Skeletal muscle satellite cell (primary cell): ENCODE measurements around the gene NTF3.

Experiments used
- H3K27me3 ChIP-seq: 2 replicates; pipeline ENCODE4 v1.7.0; 2013; ENCODE audit warnings: low read length; ENCODE audit not compliant: control insufficient read depth, insufficient read depth
- H3K36me3 ChIP-seq: 2 replicates; pipeline ENCODE4 v1.7.0; 2013; ENCODE audit warnings: mild to moderate bottlenecking, control low read depth, low read length; ENCODE audit not compliant: insufficient read depth
- H3K4me1 ChIP-seq: 2 replicates; pipeline ENCODE4 v1.7.0; 2013; ENCODE audit warnings: low read length; ENCODE audit not compliant: control insufficient read depth, insufficient read depth
- H3K4me2 ChIP-seq: 2 replicates; pipeline ENCODE4 v1.7.0; 2013; ENCODE audit warnings: mild to moderate bottlenecking, low read length
- H3K4me3 ChIP-seq: 2 replicates; pipeline ENCODE4 v1.7.0; 2013; ENCODE audit warnings: low read length
- H3K9ac ChIP-seq: 2 replicates; pipeline ENCODE4 v1.7.0; 2013; ENCODE audit warnings: mild to moderate bottlenecking, low read depth, low read length, moderate library complexity
- H3K9me3 ChIP-seq: replicated peaks from 2 replicates; pipeline ENCODE4 v1.7.0; 2013; ENCODE audit warnings: mild to moderate bottlenecking, control low read depth, low read length

Gene NTF3

GRCh38 chr12:5507401-5507935 lies 75.6 kb downstream of the NTF3 start:
- Histone ChIP-seq H3K4me2 (no peak overlapping the region), H3K4me3 (no peak overlapping the region), H3K27me3 (peaks cover 17% of the 10 kb centered on the region), H3K36me3 (no peaks in the 10 kb centered on the region), H3K9me3 (no peaks in the 10 kb centered on the region), H3K9ac (no peak overlapping the region), H3K4me1 (no peaks in the 10 kb centered on the region)

DNA sequence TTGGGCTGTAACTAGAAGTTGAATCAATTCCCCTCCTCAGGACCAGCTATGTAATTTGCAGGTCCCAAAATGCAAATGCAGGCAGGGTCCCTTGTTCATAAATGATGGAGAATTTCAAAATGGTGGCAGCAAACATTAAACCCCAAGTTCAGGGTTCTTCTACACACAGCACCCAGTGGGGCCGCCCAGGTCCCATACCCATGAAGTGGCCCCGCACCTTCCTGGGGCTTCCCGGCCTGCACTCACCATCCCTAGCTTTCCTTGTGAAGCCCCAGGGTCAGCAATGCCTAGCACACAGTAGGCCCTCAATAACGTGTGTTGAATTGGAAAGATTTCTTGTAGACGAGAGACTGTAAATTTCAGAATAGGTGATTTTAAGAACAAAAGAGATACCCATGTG lies 76.0 kb downstream of the NTF3 start:
- Histone ChIP-seq H3K4me2 (no peak overlapping the region), H3K4me3 (no peak overlapping the region), H3K4me1 (no peaks in the 10 kb centered on the region), H3K36me3 (no peaks in the 10 kb centered on the region), H3K9ac (no peak overlapping the region), H3K27me3 (peaks cover 21% of the 10 kb centered on the region), H3K9me3 (no peaks in the 10 kb centered on the region)

- Histone ChIP-seq H3K27me3 (peaks cover 32% of the 10 kb centered on the region), H3K9me3 (no peaks in the 10 kb centered on the region), H3K36me3 (no peaks in the 10 kb centered on the region), H3K4me2 (no peak overlapping the region), H3K4me1 (no peaks in the 10 kb centered on the region), H3K9ac (no peak overlapping the region), H3K4me3 (no peak overlapping the region)
Measured at GRCh38 chr12:5509102-5509501, 77.2 kb downstream of the NTF3 start.

DNA sequence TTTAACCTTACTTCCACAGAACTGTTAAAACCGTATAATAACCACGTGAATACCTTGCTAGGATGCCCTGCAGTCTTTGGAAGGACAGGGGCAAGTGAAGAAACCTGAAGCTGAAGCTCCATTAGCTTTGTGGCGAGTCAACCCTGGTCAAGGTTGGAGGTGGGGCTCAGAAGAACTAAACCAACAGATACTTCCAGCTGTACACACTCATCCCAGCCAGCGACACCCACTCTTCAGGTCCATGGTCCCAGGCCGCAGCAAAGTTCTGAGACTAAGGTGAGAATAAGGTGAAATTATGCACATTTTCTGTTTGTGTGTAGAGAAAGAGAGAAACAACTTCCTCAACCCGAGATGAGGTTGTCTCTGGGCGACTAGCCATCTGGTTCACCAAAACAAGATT lies 77.6 kb downstream of the NTF3 start:
- peaks cover 32% of the 10 kb centered on the region for H3K27me3 ChIP-seq
- H3K9ac ChIP-seq: no peak overlapping the region
- H3K36me3 ChIP-seq: no peaks in the 10 kb centered on the region
- H3K4me2 ChIP-seq: no peak overlapping the region
- no peaks in the 10 kb centered on the region for H3K4me1 ChIP-seq
- no peak overlapping the region for H3K4me3 ChIP-seq
- no peaks in the 10 kb centered on the region for H3K9me3 ChIP-seq

DNA sequence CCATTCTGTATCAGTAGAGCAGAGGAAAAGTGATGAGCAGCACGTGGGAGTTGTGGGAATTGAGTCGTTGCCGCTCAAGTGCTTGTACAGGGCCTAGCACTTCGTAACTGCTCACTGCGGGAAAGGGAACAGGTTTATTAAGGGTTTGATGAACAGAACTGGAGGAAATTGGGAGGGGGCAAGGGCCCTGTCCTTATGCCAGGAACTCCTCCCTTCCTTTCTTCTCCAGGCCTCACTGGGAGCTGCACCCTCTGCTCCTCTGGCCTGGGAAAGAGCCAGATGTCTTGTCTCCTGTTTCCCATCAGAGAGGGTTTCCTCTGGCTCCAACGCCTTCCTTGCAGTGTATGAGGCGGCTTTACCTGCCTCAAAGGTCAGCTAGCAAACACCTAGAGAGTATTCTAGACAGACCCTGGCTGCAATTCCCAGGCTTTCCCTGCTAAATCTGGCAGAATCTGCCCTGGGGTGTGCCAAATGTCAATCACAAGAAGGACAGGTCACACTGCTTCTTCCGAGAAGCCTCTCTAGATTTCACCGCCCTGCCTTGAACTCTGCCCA lies 78.4 kb downstream of the NTF3 start:
- no peak overlapping the region for H3K9ac ChIP-seq
- H3K4me3 ChIP-seq: no peak overlapping the region
- H3K27me3 ChIP-seq: peaks cover 32% of the 10 kb centered on the region

GRCh38 chr12:5511256-5511643 lies 79.3 kb downstream of the NTF3 start:
- Histone ChIP-seq H3K9me3 (no peaks in the 10 kb centered on the region), H3K4me3 (no peak overlapping the region), H3K27me3 (peaks cover 32% of the 10 kb centered on the region), H3K4me1 (no peaks in the 10 kb centered on the region), H3K36me3 (no peaks in the 10 kb centered on the region), H3K9ac (no peak overlapping the region), H3K4me2 (no peak overlapping the region)

More for the DNA sequence above, 78.4 kb downstream of the NTF3 start:
- H3K4me1 ChIP-seq: no peaks in the 10 kb centered on the region
- no peaks in the 10 kb centered on the region for H3K36me3 ChIP-seq
- no peak overlapping the region for H3K4me2 ChIP-seq
- H3K9me3 ChIP-seq: no peaks in the 10 kb centered on the region

DNA sequence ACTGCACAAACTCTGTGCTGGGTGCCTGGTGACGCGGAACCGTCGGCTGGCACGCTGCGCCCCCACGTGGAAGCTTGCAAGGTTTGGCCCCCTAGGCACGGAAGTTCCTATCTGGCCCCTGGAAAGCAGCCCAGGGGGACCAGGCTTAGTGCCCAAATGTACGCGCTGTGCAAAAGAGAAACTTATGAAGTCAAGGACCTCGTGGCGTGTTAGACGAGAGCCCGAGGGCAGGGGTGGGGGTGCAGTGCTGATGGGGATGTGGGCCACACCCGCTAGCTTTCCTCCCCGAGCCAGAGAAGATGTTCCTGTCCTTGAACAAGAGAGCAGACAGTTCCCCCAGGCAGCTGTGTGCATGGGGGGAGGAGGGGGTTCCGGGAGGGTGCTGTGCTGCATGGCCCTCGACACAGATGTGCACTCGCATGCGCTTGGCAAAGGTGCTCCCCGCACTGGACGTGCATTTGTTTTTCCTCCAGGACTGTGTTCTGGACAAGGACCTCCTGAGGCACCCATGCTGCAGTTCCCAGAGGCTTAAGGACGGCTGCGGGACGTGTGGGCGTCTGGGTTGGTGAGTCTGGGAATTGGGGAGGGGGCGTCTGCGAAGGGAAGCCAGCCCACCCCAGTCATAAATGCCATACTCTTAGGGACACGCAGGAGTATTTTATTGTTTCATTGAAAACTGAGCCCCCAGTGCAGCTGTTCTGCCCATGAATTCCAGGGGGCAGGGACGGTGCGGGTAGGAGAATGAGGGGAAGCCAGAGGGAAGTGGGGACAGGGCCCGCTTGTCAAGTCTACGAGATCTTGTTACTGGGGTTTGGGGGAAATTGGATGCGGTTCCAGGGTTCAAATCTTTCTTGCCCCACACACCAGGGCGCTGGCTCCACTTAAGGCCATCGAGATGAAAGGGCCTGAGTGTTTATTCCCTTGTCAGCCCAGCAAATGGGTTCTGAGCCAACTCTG lies 80.0 kb downstream of the NTF3 start:
- Histone ChIP-seq H3K27me3 (peaks cover 32% of the 10 kb centered on the region), H3K36me3 (no peaks in the 10 kb centered on the region), H3K4me3 (no peak overlapping the region), H3K4me1 (no peaks in the 10 kb centered on the region), H3K4me2 (no peak overlapping the region), H3K9me3 (no peaks in the 10 kb centered on the region), H3K9ac (no peak overlapping the region)

GRCh38 chr12:5512601-5512970 lies 80.7 kb downstream of the NTF3 start:
- Histone ChIP-seq H3K4me1 (no peaks in the 10 kb centered on the region), H3K9ac (no peak overlapping the region), H3K36me3 (no peaks in the 10 kb centered on the region), H3K4me3 (no peak overlapping the region), H3K27me3 (peaks cover 32% of the 10 kb centered on the region), H3K9me3 (no peaks in the 10 kb centered on the region), H3K4me2 (no peak overlapping the region)

- H3K27me3 ChIP-seq: peaks cover 32% of the 10 kb centered on the region
- H3K36me3 ChIP-seq: no peaks in the 10 kb centered on the region
- H3K4me3 ChIP-seq: no peak overlapping the region
- no peak overlapping the region for H3K9ac ChIP-seq
- H3K4me1 ChIP-seq: no peaks in the 10 kb centered on the region
- H3K9me3 ChIP-seq: no peaks in the 10 kb centered on the region
- no peak overlapping the region for H3K4me2 ChIP-seq
Measured at GRCh38 chr12:5513406-5513805, 81.5 kb downstream of the NTF3 start.

GRCh38 chr12:5514016-5514415 lies 82.1 kb downstream of the NTF3 start:
- no peak overlapping the region for H3K4me3 ChIP-seq
- no peaks in the 10 kb centered on the region for H3K9me3 ChIP-seq
- no peaks in the 10 kb centered on the region for H3K4me1 ChIP-seq
- peaks cover 32% of the 10 kb centered on the region for H3K27me3 ChIP-seq
- H3K9ac ChIP-seq: no peak overlapping the region
- no peak overlapping the region for H3K4me2 ChIP-seq
- H3K36me3 ChIP-seq: no peaks in the 10 kb centered on the region

DNA sequence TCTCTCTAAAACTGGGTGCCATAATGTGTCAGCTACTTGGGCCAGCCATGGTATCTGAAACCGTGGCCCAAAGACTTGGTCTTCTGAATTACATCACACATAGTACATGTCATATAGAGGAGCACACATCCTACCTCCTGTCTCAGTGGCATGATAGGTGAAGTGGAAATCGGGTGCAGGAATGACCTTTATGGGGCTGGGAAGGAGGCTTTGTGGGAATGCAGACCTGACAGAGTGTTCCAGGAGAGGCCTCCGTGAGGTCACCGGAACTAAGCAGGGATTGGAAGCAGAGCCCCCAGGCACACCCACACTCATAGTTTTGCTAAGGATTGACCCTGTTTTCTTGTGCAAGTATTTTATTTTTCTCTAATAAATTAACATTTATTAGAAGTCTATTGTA lies 82.6 kb downstream of the NTF3 start:
- Histone ChIP-seq H3K4me1 (no peaks in the 10 kb centered on the region), H3K27me3 (peaks cover 32% of the 10 kb centered on the region), H3K4me3 (no peak overlapping the region), H3K9ac (no peak overlapping the region), H3K36me3 (no peaks in the 10 kb centered on the region), H3K9me3 (no peaks in the 10 kb centered on the region), H3K4me2 (no peak overlapping the region)
